HCT116 (cell line): ENCODE data around the gene PFKFB2. TPM values are rescaled to one million over a fixed set of nuclear protein-coding genes. Genes with fewer than 3 reads are reported as not detected.

Source experiments
- ATAC-seq: fragments of 200-7000 bp; cut with Tn5 transposase; 2 replicates; pipeline ENCODE4 v1.9.1; 2020; ENCODE audit warnings: mild to moderate bottlenecking, moderate library complexity
- BruUV-seq: library from RNA; stranded (reverse); fragments of 400-500 nt; replicated peaks from 2 replicates; lab custom pipeline; 2021; lab: Mats Ljungman, UMichigan
- CTCF ChIA-PET: fragments of 300-600 bp; sonication (Branson Sonifier 250); formaldehyde crosslinking; loops from one replicate; lab custom pipeline; 2021; ENCODE audit warnings: antibody characterized with exemption; lab: Charles Lee
- POLR2A ChIA-PET: fragments of 300-600, 350-600 bp; sonication (Branson Sonifier 250); formaldehyde crosslinking; loops from one replicate; lab custom pipeline; 2021; ENCODE audit warnings: antibody characterized with exemption; lab: Charles Lee
- RAD21 ChIA-PET, 2 experiments: fragments of 300-600 bp; sonication (Branson Sonifier 250); formaldehyde crosslinking; loops; one replicate each; lab custom pipeline; 2023; ENCODE audit warnings: low total read pairs in 2 of 2; ENCODE audit not compliant: uncharacterized antibody in 2 of 2, unreplicated experiment in 2 of 2, low non-redundant PET in 1 of 2; lab: Charles Lee
- DNase-seq: peaks from one replicate; pipeline ENCODE4 v3.0.0-alpha.2; 2010; ENCODE audit warnings: low read depth, low spot score
- H2AFZ ChIP-seq: fragments of 200-600 bp; shearing (Covaris generic), sonication (generic); 2 replicates; pipeline ENCODE4 v1.6.1; 2017; ENCODE audit warnings: low read depth, mixed run types, mixed read lengths, antibody characterized with exemption, low read length; ENCODE audit not compliant: poor library complexity, severe bottlenecking
- H3K27ac ChIP-seq: 2 replicates; pipeline ENCODE4 v1.5.1; 2012; ENCODE audit warnings: low read depth, low read length
- H3K27me3 ChIP-seq: fragments of 200-600 bp; sonication (generic); 2 replicates; pipeline ENCODE4 v1.6.1; 2016; ENCODE audit warnings: mixed run types, low read length, mixed read lengths; ENCODE audit not compliant: insufficient read depth
- H3K36me3 ChIP-seq, 2 experiments: fragments of 200-500 bp in 1 of 2; fragments of 200-600 bp in 1 of 2; sonication (Bioruptor generic) in 1 of 2; sonication (generic) in 1 of 2; 2 replicates each; pipeline versions ENCODE4 v1.5.1 to v1.6.1; 2014 to 2016; ENCODE audit warnings: low read length in 2 of 2, inconsistent platforms in 1 of 2, mixed read lengths in 1 of 2, mixed run types in 1 of 2; ENCODE audit not compliant: insufficient read depth in 2 of 2, control insufficient read depth in 1 of 2
- H3K4me1 ChIP-seq, 2 experiments: fragments of 200-600 bp in 1 of 2; sonication (generic) in 1 of 2; 2 replicates each; pipeline versions ENCODE4 v1.5.1 to v1.6.1; 2012 to 2017; ENCODE audit warnings: low read length in 2 of 2, inconsistent platforms in 1 of 2, mild to moderate bottlenecking in 1 of 2, mixed read lengths in 1 of 2, mixed run types in 1 of 2, moderate library complexity in 1 of 2; ENCODE audit not compliant: insufficient read depth in 2 of 2, control insufficient read depth in 1 of 2
- H3K4me2 ChIP-seq: fragments of 200-600 bp; sonication (generic); 2 replicates; pipeline ENCODE4 v1.6.1; 2017; ENCODE audit warnings: mixed run types, low read length, mixed read lengths
- H3K4me3 ChIP-seq, 2 experiments: fragments of 200-600 bp in 1 of 2; sonication (generic) in 1 of 2; replicated peaks in 1 of 2; 2 replicates each; pipeline ENCODE4 v1.5.1; 2011 to 2016; ENCODE audit warnings: low read length in 2 of 2, control low read depth in 1 of 2, low read depth in 1 of 2, mild to moderate bottlenecking in 1 of 2, mixed read lengths in 1 of 2, mixed run types in 1 of 2
- H3K79me2 ChIP-seq: fragments of 200-600 bp; sonication (generic); 2 replicates; pipeline ENCODE4 v1.6.1; 2017; ENCODE audit warnings: mild to moderate bottlenecking, mixed run types, low read length, moderate library complexity, mixed read lengths; ENCODE audit not compliant: insufficient read depth
- H3K9ac ChIP-seq: fragments of 200-600 bp; sonication (generic); 2 replicates; pipeline ENCODE4 v1.6.1; 2016; ENCODE audit warnings: low read length, mixed read lengths
- H3K9me2 ChIP-seq: fragments of 200-600 bp; sonication (generic), shearing (Covaris generic); 2 replicates; pipeline ENCODE4 v1.6.1; 2017; ENCODE audit warnings: mixed run types, mild to moderate bottlenecking, moderate library complexity; ENCODE audit not compliant: insufficient read depth
- H3K9me3 ChIP-seq, 2 experiments: fragments of 200-500 bp in 1 of 2; fragments of 200-600 bp in 1 of 2; sonication (Bioruptor generic) in 1 of 2; sonication (generic) in 1 of 2; 2 replicates each; pipeline ENCODE4 v1.6.1; 2014 to 2017; ENCODE audit warnings: low read length in 2 of 2, mixed read lengths in 2 of 2, inconsistent platforms in 1 of 2, low read depth in 1 of 2, mild to moderate bottlenecking in 1 of 2, mixed run types in 1 of 2, moderate library complexity in 1 of 2; ENCODE audit not compliant: control insufficient read depth in 1 of 2, insufficient read depth in 1 of 2
- H4K20me1 ChIP-seq: fragments of 200-600 bp; sonication (generic), shearing (Covaris generic); 2 replicates; pipeline ENCODE4 v1.6.1; 2017; ENCODE audit warnings: mixed run types, mild to moderate bottlenecking, moderate library complexity; ENCODE audit not compliant: insufficient read depth
- CBX3 ChIP-seq: IDR thresholded peaks from 2 replicates; pipeline ENCODE4 v1.6.1; 2012; ENCODE audit warnings: low read depth
- CEBPB ChIP-seq: IDR thresholded peaks from 2 replicates; pipeline ENCODE4 v1.6.1; 2012; ENCODE audit warnings: low read depth
- EGR1 ChIP-seq: IDR thresholded peaks from 2 replicates; pipeline ENCODE4 v1.6.1; 2012; ENCODE audit warnings: low read depth
- EZH2 ChIP-seq: fragments of 200-600 bp; sonication (generic); IDR thresholded peaks from 2 replicates; pipeline ENCODE4 v1.6.1; 2017; ENCODE audit warnings: antibody characterized with exemption, mixed run types
- FOSL1 ChIP-seq: IDR thresholded peaks from 2 replicates; pipeline ENCODE4 v1.6.1; 2012; ENCODE audit warnings: low read depth
- POLR2AphosphoS5 ChIP-seq: IDR thresholded peaks from 2 replicates; pipeline ENCODE4 v1.6.1; 2011; ENCODE audit warnings: mild to moderate bottlenecking, low read depth, low read length, moderate library complexity
- RAD21 ChIP-seq: IDR thresholded peaks from 2 replicates; pipeline ENCODE4 v1.6.1; 2012; ENCODE audit warnings: low read depth, mild to moderate bottlenecking
- SRF ChIP-seq: IDR thresholded peaks from 2 replicates; pipeline ENCODE4 v1.6.1; 2012; ENCODE audit warnings: low read depth
- intact Hi-C: fragments of 100-400 bp; cut with micrococcal nuclease; formaldehyde crosslinking; loops from 2 replicates; pipeline ENCODE4 v1.10.0; 2022
- total RNA-seq: library from RNA; stranded (reverse); gene quantifications from one replicate; pipeline ENCODE4 v1.2.1, GENCODE V29; 2021; ENCODE audit not compliant: unreplicated experiment
- TF ChIP-seq, protein P1 (sequence below): IDR thresholded peaks from 2 replicates; pipeline ENCODE4 v1.6.1; 2012
- TF ChIP-seq, protein P2 (sequence below): IDR thresholded peaks from 2 replicates; pipeline ENCODE4 v1.6.1; 2012; ENCODE audit warnings: low read depth

Gene PFKFB2
- total RNA-seq, 1 experiment from 2014 or later, result 13.9 TPM

DNA sequence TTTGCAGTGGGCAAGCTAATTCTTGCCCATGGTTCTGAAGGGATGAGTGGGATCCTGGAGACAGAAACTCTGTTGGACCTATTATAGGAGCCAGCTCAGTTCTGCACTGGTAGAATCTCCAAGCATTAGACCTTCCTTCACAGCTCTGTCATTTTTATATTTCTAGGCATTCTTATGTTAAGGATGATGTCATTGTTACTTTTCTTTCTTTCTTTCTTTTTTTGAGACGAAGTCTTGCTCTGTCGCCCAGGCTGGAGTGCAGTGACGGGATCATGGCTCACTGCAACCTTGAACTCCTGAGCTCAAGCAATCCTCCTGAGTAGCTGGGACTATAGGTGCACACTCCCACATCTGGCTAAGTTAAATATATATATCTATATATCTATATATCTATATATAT lies 7.5 kb downstream of the PFKFB2 start:
- Histone ChIP-seq H3K27me3 (no peaks in the 10 kb centered on the region), H3K4me2 (no peak overlapping the region), H3K36me3 (peaks cover 0 to 7% of the 10 kb centered on the region in 2 experiments; a peak in 1 of 4 replicates), H3K4me1 (no peaks in the 10 kb centered on the region), H3K79me2 (no peaks in the 10 kb centered on the region), H3K9ac (no peak overlapping the region), H2AFZ (no peak overlapping the region), H3K4me3 (no peak overlapping the region), H4K20me1 (no peaks in the 10 kb centered on the region), H3K27ac (no peak overlapping the region), H3K9me3 (no peaks in the 10 kb centered on the region), H3K9me2 (no peaks in the 10 kb centered on the region)
- RAD21 ChIA-PET, result no interaction called here
- TF ChIP-seq CEBPB, result no peak
- TF ChIP-seq SRF, result no peak
- TF ChIP-seq CBX3, result no peak
- DNase-seq (no peak), ATAC-seq (no peak)
- POLR2A ChIA-PET, result no interaction called here
- no TSS peak for BruUV-seq
- CTCF ChIA-PET, result interaction anchor here (1.2 kb wide), 1 partner anchor 439 kb away, joined by 3 read pairs; no protein-coding TSS in a partner anchor
- intact Hi-C loops, result no loop called here

DNA sequence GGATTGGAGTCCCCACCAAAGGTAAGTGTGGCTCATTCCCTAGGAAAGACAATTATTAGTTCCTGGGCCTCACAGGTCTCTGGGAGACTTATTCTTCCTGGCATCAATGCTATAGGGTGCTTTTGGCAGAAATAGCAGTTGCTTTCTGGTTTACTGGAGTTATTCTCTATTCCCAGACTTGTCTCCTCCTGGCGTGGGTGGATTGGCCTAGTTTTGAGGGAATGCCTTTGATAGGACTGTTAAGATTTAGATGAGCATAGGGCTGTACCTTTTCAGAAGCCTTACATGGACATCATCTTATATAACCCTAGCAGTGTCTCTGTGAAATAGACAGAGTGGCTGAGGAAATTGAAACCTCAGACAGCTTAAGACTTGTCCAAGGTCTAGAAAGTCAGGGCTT lies 9.0 kb downstream of the PFKFB2 start:
- CTCF ChIA-PET, result no interaction called here
- RAD21 ChIA-PET, result no interaction called here
- intact Hi-C loops, result no loop called here
- POLR2A ChIA-PET, result no interaction called here
- Histone ChIP-seq H3K9me2 (no peaks in the 10 kb centered on the region), H3K4me1 (no peaks in the 10 kb centered on the region), H3K27ac (no peak overlapping the region), H4K20me1 (no peaks in the 10 kb centered on the region), H3K9me3 (no peaks in the 10 kb centered on the region), H3K79me2 (no peaks in the 10 kb centered on the region), H3K36me3 (peaks cover 0 to 7% of the 10 kb centered on the region in 2 experiments; a peak in 1 of 4 replicates), H3K9ac (no peak overlapping the region), H3K4me2 (no peak overlapping the region), H3K4me3 (no peak overlapping the region), H2AFZ (no peak overlapping the region), H3K27me3 (no peaks in the 10 kb centered on the region)
- no peak for DNase-seq
- BruUV-seq, result no TSS peak
- no peak for ATAC-seq
- TF ChIP-seq, protein P1, sequence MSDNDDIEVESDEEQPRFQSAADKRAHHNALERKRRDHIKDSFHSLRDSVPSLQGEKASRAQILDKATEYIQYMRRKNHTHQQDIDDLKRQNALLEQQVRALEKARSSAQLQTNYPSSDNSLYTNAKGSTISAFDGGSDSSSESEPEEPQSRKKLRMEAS, result no peak
- TF ChIP-seq EGR1, result no peak
- no peak for TF ChIP-seq CBX3
- no peak for TF ChIP-seq RAD21
- no peak for TF ChIP-seq FOSL1
- TF ChIP-seq, protein P2, sequence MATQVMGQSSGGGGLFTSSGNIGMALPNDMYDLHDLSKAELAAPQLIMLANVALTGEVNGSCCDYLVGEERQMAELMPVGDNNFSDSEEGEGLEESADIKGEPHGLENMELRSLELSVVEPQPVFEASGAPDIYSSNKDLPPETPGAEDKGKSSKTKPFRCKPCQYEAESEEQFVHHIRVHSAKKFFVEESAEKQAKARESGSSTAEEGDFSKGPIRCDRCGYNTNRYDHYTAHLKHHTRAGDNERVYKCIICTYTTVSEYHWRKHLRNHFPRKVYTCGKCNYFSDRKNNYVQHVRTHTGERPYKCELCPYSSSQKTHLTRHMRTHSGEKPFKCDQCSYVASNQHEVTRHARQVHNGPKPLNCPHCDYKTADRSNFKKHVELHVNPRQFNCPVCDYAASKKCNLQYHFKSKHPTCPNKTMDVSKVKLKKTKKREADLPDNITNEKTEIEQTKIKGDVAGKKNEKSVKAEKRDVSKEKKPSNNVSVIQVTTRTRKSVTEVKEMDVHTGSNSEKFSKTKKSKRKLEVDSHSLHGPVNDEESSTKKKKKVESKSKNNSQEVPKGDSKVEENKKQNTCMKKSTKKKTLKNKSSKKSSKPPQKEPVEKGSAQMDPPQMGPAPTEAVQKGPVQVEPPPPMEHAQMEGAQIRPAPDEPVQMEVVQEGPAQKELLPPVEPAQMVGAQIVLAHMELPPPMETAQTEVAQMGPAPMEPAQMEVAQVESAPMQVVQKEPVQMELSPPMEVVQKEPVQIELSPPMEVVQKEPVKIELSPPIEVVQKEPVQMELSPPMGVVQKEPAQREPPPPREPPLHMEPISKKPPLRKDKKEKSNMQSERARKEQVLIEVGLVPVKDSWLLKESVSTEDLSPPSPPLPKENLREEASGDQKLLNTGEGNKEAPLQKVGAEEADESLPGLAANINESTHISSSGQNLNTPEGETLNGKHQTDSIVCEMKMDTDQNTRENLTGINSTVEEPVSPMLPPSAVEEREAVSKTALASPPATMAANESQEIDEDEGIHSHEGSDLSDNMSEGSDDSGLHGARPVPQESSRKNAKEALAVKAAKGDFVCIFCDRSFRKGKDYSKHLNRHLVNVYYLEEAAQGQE, result no peak
- TF ChIP-seq POLR2AphosphoS5, result no peak
- TF ChIP-seq EZH2, result no peak
- TF ChIP-seq SRF, result no peak
